HepG2 (cell line): ENCODE measurements around the gene KRTAP4-16. TPM values are rescaled to one million over a fixed set of nuclear protein-coding genes. Genes with fewer than 3 reads are reported as not detected.
"Not testable (repeated sequence)": the region's sequence is repeated elsewhere in the genome, so short reads cannot be mapped to it uniquely, and the experiment has no call there.

ENCODE experiments used
- ATAC-seq: fragments of 200-7000 bp; cut with Tn5 transposase; 3 replicates; pipeline ENCODE4 v1.9.1; 2020; ENCODE audit warnings: mild to moderate bottlenecking, moderate library complexity
- BruUV-seq: library from RNA; stranded (reverse); fragments of 400-500 nt; replicated peaks from 2 replicates; lab custom pipeline; 2021; lab: Mats Ljungman, UMichigan
- CTCF ChIA-PET: fragments of 300-600 bp; formaldehyde crosslinking; extraction: SDS; loops from one replicate; lab custom pipeline; 2021; ENCODE audit warnings: low total read pairs, inconsistent platforms, low intra/inter-chr PET ratio; lab: Yijun Ruan, JAX
- POLR2A ChIA-PET: fragments of 350-600 bp; sonication (Branson Sonifier 250); formaldehyde crosslinking; loops from one replicate; lab custom pipeline; 2020; ENCODE audit warnings: antibody characterized with exemption, inconsistent platforms; lab: Yijun Ruan, JAX
- DNase-seq: peaks from one replicate; pipeline ENCODE4 v3.0.0-alpha.2; 2015; ENCODE audit warnings: low spot score
- FAIRE-seq: peaks from 3 replicates; lab custom pipeline; 2011; peaks lifted over from hg19 to GRCh38; lab: Jason Lieb, UNC
- H2AFZ ChIP-seq: one replicate; pipeline ENCODE4 v1.6.1; 2011; ENCODE audit warnings: low read length, inconsistent platforms
- H3K27ac ChIP-seq: fragments of 300-600 bp; 3 replicates; pipeline ENCODE4 v1.8.0; 2011; ENCODE audit warnings: mixed run types, mild to moderate bottlenecking, mixed read lengths, low read length, inconsistent platforms; ENCODE audit not compliant: insufficient read depth; ENCODE audit errors: extremely low read length
- H3K27me3 ChIP-seq, 2 experiments: fragments of 200-600 bp in 1 of 2; 2 replicates in 1 of 2; 3 replicates in 1 of 2; pipeline versions ENCODE4 v1.6.0 to v1.8.0; 2011; ENCODE audit warnings: low read length in 2 of 2, mild to moderate bottlenecking in 2 of 2, moderate library complexity in 2 of 2, inconsistent platforms in 1 of 2; ENCODE audit not compliant: insufficient read depth in 2 of 2, control insufficient read depth in 1 of 2
- H3K36me3 ChIP-seq, 2 experiments: fragments of 200-600 bp in 1 of 2; replicated peaks in 1 of 2; 2 replicates in 1 of 2; 3 replicates in 1 of 2; pipeline versions ENCODE4 v1.5.1 to v1.8.0; 2011; ENCODE audit warnings: low read length in 2 of 2, inconsistent platforms in 1 of 2; ENCODE audit not compliant: insufficient read depth in 2 of 2, control insufficient read depth in 1 of 2
- H3K4me1 ChIP-seq: 2 replicates; pipeline ENCODE4 v1.5.1; 2012; ENCODE audit warnings: low read length, inconsistent platforms; ENCODE audit not compliant: insufficient read depth
- H3K4me2 ChIP-seq: 2 replicates; pipeline ENCODE4 v1.6.0; 2011; ENCODE audit warnings: low read depth, low read length, inconsistent platforms
- H3K4me3 ChIP-seq, 3 experiments: fragments of 200-600 bp in 1 of 3; sonication (generic), shearing (Covaris generic) in 1 of 3; replicated peaks in 1 of 3; 2 replicates each; pipeline ENCODE4 v1.5.1; 2011 to 2016; ENCODE audit warnings: low read length in 3 of 3, inconsistent platforms in 2 of 3, low read depth in 2 of 3, mild to moderate bottlenecking in 2 of 3, control low read depth in 1 of 3, mixed read lengths in 1 of 3; ENCODE audit not compliant: insufficient read depth in 1 of 3
- H3K79me2 ChIP-seq: one replicate; pipeline ENCODE4 v1.6.1; 2011; ENCODE audit warnings: low read length, inconsistent platforms; ENCODE audit not compliant: insufficient read depth
- H3K9ac ChIP-seq: 2 replicates; pipeline ENCODE4 v1.6.0; 2011; ENCODE audit warnings: mild to moderate bottlenecking, low read depth, low read length, inconsistent platforms; ENCODE audit not compliant: insufficient read depth
- H3K9me3 ChIP-seq: 2 replicates; pipeline ENCODE4 v1.5.1; 2012; ENCODE audit warnings: mild to moderate bottlenecking, low read length
- H4K20me1 ChIP-seq: 2 replicates; pipeline ENCODE4 v1.6.0; 2011; ENCODE audit warnings: inconsistent platforms, mild to moderate bottlenecking, low read length, moderate library complexity; ENCODE audit not compliant: insufficient read depth
- HNF4G ChIP-seq, 2 experiments: sonication (generic) in 1 of 2; formaldehyde crosslinking in 1 of 2; IDR thresholded peaks; 2 replicates each; pipeline versions ENCODE4 v1.4.0 to v1.6.1; 2011 to 2020; ENCODE audit warnings: borderline replicate concordance in 2 of 2, low read depth in 2 of 2, mild to moderate bottlenecking in 2 of 2, low read length in 1 of 2, missing genetic modification reagents in 1 of 2, moderate library complexity in 1 of 2
- HOXA3 ChIP-seq: sonication (generic); formaldehyde crosslinking; IDR thresholded peaks from 2 replicates; pipeline ENCODE4 v1.5.0; 2020; ENCODE audit warnings: missing genetic modification reagents
- PRDM10 ChIP-seq: sonication (generic); formaldehyde crosslinking; IDR thresholded peaks from 2 replicates; pipeline ENCODE4 v1.4.0; 2020; ENCODE audit warnings: low read depth, missing genetic modification reagents
- WGBS: methylation state at CpG from one replicate; pipeline ENCODE4 v1.1.6; 2017; ENCODE audit warnings: low lambda C conversion rate; 5-methylcytosine and 5-hydroxymethylcytosine counted together
- in situ Hi-C: cut with HindIII; loops from 2 replicates; pipeline ENCODE4 v1.10.0; 2017; ENCODE audit warnings: low pct_unique_long_range_greater_than_20kb; ENCODE audit not compliant: extremely low pct_ligation_motif_present
- intact Hi-C: fragments of 100-400 bp; cut with micrococcal nuclease; formaldehyde crosslinking; loops from one replicate; pipeline ENCODE4 v1.10.0; 2022; ENCODE audit not compliant: unreplicated experiment
- polyA plus RNA-seq, 8 experiments: library from polyadenylated mRNA; depleted of rRNA in 3 of 8; stranded (reverse) in 7 of 8; unstranded in 1 of 8; fragments of >200 nt; fragmentation: Illumina TruSeq in 4 of 8; extraction: Trizol in 4 of 8; gene quantifications; 2 replicates each; pipeline versions ENCODE4 v1.2.1 to v1.2.3, GENCODE V29; 2011 to 2016; ENCODE audit warnings: low read depth in 4 of 8, missing spikeins in 1 of 8, mixed read lengths in 1 of 8; ENCODE audit not compliant: insufficient read depth in 1 of 8
- total RNA-seq, 5 experiments: library from RNA; depleted of rRNA; stranded (reverse); fragments of >200 nt; fragmentation: Illumina TruSeq; extraction: Trizol; gene quantifications; 2 replicates each; pipeline ENCODE4 v1.2.3, GENCODE V29; 2016; ENCODE audit warnings: low read depth in 1 of 5

KRTAP4-16 gene
- total and polyA plus RNA-seq, 2 of the 13 experiments (the other 11 are each of a cell fraction or from before 2014, with no cell fraction given): not detected

DNA sequence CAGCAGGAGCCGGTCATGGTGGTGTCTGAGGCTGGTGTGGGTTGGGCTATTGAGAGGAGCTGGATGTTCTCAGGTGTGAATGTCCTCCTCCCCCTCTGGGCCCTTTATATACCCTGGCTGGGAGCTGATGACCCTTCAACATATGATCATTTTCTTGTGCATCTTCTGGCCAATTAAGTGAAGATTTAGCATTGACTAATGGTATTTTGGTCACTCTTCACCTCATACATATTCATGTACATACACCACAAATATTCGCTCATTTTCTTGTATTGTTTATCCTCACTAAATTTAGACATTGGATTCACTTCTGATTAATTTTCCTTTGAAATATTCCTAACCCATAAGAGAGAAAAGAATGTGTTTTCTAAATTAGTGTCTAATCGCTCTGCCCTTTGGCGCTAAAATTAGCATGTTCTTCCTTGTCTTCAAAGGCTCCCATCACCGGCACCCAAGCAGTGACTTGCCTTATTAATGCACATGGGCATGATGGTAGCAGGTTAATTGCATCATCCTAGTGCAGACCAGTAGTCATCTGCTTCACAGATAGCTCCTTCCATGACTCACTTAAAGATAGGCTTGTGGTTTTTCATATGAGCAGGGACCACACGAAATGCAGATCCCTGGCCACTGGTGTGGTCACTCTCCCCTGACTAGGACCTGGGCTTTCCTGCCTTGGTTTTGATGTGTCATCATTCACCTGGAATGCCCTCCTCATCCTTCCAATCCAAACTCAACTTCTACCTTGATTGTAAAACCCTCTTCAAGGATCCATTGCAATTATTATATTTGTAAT lies 36.0 kb downstream of the KRTAP4-16 start, which contains the start of gene KRTAP2-4 (continued):
- TF ChIP-seq PRDM10 (CRISPR knock-in tag): no peak
- no peak for TF ChIP-seq HNF4G (IDR thresholded peaks at IDR 0.05; ENCODE audit: borderline replicate concordance, low read depth, low read length)
- TF ChIP-seq HNF4G (CRISPR knock-in tag; IDR thresholded peaks at IDR 0.05; ENCODE audit: borderline replicate concordance, low read depth): no peak
- TF ChIP-seq HOXA3 (CRISPR knock-in tag): no peak

DNA sequence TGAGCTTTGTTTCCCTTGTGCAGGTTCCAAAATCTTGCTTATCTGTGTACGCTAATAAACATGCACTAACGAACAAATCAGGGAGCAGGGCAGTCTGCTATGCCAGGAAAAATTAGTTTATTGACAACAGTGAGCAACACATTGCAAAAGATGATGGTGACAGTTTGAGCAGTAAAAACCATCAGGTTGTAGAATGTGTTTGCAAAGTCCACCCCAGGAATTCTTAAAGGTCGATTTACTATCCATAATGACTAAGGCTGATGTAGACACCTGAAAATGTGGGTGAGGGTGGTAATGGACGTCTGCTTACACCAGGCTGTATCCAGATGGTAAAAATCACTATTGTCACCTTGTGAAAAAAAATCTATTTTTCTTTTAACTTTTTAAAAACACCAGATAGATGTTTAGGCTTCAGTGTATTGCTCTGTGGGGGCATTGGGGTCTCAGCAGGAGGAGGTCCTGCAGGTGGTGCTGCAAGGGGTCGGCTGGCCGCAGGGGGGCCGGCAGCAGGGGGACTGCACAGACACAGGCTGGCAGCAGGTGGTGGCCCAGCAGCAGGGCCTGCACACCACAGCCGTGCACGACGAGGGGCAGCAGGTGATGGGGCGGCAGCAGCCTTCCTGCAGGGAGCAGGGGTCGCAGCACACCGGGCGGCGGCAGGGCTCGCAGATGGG lies 36.9 kb downstream of the KRTAP4-16 start:
- intact Hi-C loops, H3K9me3 ChIP-seq, H3K4me2 ChIP-seq, H3K27ac ChIP-seq, H4K20me1 ChIP-seq, FAIRE-seq, H3K36me3 ChIP-seq, CTCF ChIA-PET, H3K79me2 ChIP-seq, POLR2A ChIA-PET, in situ Hi-C loops, DNase-seq, H3K27me3 ChIP-seq, H2AFZ ChIP-seq, H3K9ac ChIP-seq, H3K4me3 ChIP-seq, BruUV-seq: not testable (repeated sequence)
- ATAC-seq: peak; percentile 27; the same call in 1 of the 3 replicates
- H3K4me1 ChIP-seq: peaks cover 32% of the 10 kb centered on the region
- WGBS: 74% methylated on average over 7 of the region's 16 CpGs
